Left lung (tissue), 10 donors: Measurements from ENCODE around the gene TPK1. TPM values are rescaled to one million over a fixed set of nuclear protein-coding genes. Genes with fewer than 3 reads are reported as not detected.

Source experiments
- ATAC-seq: fragments of 200-7000 bp; cut with Tn5 transposase; one replicate; pipeline ENCODE4 v1.9.1; 2020; ENCODE audit warnings: moderate library complexity
- DNase-seq, 4 donors: peaks; one replicate each; pipeline ENCODE4 v3.0.0-alpha.2; 2013 to 2020
- H3K27ac ChIP-seq, 2 donors: fragments of 200-600 bp; sonication (generic) in 1 of 2; one replicate each; pipeline versions ENCODE4 v1.5.0 to v1.8.0; 2020 to 2021
- H3K27me3 ChIP-seq, 2 donors: fragments of 200-600 bp; sonication (generic) in 1 of 2; one replicate each; pipeline versions ENCODE4 v1.5.0 to v1.8.0; 2020 to 2021
- H3K36me3 ChIP-seq, 2 donors: fragments of 200-600 bp; sonication (generic) in 1 of 2; one replicate each; pipeline versions ENCODE4 v1.5.0 to v1.8.0; 2020 to 2021
- H3K4me1 ChIP-seq, 2 donors: fragments of 200-600 bp; one replicate each; pipeline ENCODE4 v1.8.0; 2021
- H3K4me3 ChIP-seq, 2 donors: fragments of 200-600 bp; sonication (generic) in 1 of 2; one replicate each; pipeline versions ENCODE4 v1.5.0 to v1.8.0; 2020 to 2021; ENCODE audit warnings: mild to moderate bottlenecking in 1 of 2
- H3K9me3 ChIP-seq, 2 donors: fragments of 200-600 bp; sonication (generic) in 1 of 2; one replicate each; pipeline versions ENCODE4 v1.5.0 to v1.8.0; 2020 to 2021
- CTCF ChIP-seq, 2 donors: fragments of 200-600 bp; sonication (generic) in 1 of 2; IDR thresholded peaks; one replicate each; pipeline versions ENCODE4 v1.5.0 to v1.8.0; 2021; ENCODE audit warnings: antibody characterized with exemption in 2 of 2
- intact Hi-C, 2 donors: fragments of 100-400 bp; cut with DNase I; formaldehyde crosslinking; loops; one replicate each; pipeline versions ENCODE4 v1.11.2 to v1.14.2; 2022
- polyA plus RNA-seq, 6 donors: library from polyadenylated mRNA; unstranded; fragments of 120-200 nt; gene quantifications; one replicate each; pipeline ENCODE4 v1.2.1, GENCODE V29; 2013; ENCODE audit not compliant: insufficient read length in 6 of 6
- total RNA-seq, 2 donors: library from RNA; stranded (reverse); fragmentation: NEBNext Ultra II Directional; extraction: Animal tissue kit (Norgen Biotek cat#: 25700); gene quantifications; one replicate each; pipeline ENCODE4 v1.2.1, GENCODE V29; 2021
- donor health status: DM: no; HTN: yes; CAD: no.
- donor health status: DM: no; HTN: no; CAD: no.

The TPK1 gene
- total and polyA plus RNA-seq, 8 donors = 4.1 to 15.5 (median 4.8) TPM

- intact Hi-C loops = no loop called here
Measured at GRCh38 chr7:144759653-144760052, 76.2 kb downstream of the TPK1 start.

DNA sequence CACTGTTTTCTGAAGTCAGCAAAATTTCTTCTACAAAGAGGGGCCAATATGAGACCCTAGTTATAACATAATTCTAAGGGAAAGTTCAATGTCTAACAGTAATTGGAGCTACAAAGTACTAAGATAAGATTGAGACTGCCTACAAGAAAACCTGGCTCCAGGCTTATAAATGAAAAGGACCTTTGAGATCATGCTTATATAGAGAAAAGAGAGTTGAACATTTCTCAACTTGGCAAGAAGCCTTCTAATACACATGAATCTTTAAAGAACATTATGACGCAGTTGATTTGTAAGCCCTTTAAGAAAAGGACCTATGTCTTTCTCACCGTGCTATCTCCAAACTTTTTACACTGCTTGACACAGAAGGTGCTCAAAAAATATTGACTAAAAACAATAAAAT is 87.9 kb downstream of the TPK1 start:
- TF ChIP-seq CTCF (IDR thresholded peaks at IDR 0.05) = no peak
- no peak overlapping the region for H3K4me3 ChIP-seq
- DNase-seq = no peak
- no peaks in the 10 kb centered on the region for H3K4me1 ChIP-seq
- H3K27ac ChIP-seq = no peak overlapping the region
- H3K9me3 ChIP-seq = no peaks in the 10 kb centered on the region
- no peak for ATAC-seq
- no peaks in the 10 kb centered on the region for H3K27me3 ChIP-seq
- H3K36me3 ChIP-seq = no peaks in the 10 kb centered on the region
- intact Hi-C loops = no loop called here

More at GRCh38 chr7:144759653-144760052, 76.2 kb downstream of the TPK1 start:
- Histone ChIP-seq H3K27ac (no peak overlapping the region), H3K9me3 (no peaks in the 10 kb centered on the region), H3K27me3 (no peaks in the 10 kb centered on the region), H3K36me3 (no peaks in the 10 kb centered on the region), H3K4me3 (no peak overlapping the region), H3K4me1 (no peaks in the 10 kb centered on the region)
- ATAC-seq (no peak), DNase-seq (no peak)
- no peak for TF ChIP-seq CTCF (IDR thresholded peaks at IDR 0.05)

GRCh38 chr7:144738708-144739314 is 97.0 kb downstream of the TPK1 start:
- Histone ChIP-seq H3K27ac (no peak overlapping the region), H3K9me3 (no peaks in the 10 kb centered on the region), H3K27me3 (no peaks in the 10 kb centered on the region), H3K36me3 (no peaks in the 10 kb centered on the region), H3K4me1 (no peaks in the 10 kb centered on the region), H3K4me3 (no peak overlapping the region)
- TF ChIP-seq CTCF (IDR thresholded peaks at IDR 0.05) = peak; percentile 63 to 65
- DNase-seq (peak in 1 of 4 donors; percentile 28), ATAC-seq (peak; percentile 76)
- intact Hi-C loops = no loop called here

DNA sequence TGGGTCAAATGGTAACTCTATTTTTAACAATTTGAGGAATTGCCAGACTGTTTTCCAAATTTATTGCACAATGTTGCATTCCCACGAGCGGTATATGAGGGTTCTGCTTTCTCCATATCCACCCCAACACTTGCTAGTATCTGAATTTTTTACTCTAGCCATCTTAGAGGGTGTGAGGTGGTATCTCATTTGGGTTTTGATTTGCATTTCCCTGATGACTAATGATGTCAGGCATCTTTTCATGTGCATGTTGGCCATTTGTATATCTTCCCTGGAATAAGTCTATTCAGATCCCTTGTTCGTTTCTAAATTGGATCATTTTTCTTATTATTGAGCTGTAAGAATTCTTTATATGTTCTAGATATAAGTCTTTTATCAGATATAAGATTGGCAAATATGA is 97.7 kb downstream of the TPK1 start:
- no peak for TF ChIP-seq CTCF (IDR thresholded peaks at IDR 0.05)
- no peaks in the 10 kb centered on the region for H3K36me3 ChIP-seq
- no peak overlapping the region for H3K4me3 ChIP-seq
- no peak overlapping the region for H3K27ac ChIP-seq
- no peaks in the 10 kb centered on the region for H3K4me1 ChIP-seq
- H3K27me3 ChIP-seq = no peaks in the 10 kb centered on the region
- H3K9me3 ChIP-seq = no peaks in the 10 kb centered on the region
- DNase-seq = no peak
- ATAC-seq = no peak
- intact Hi-C loops = no loop called here

DNA sequence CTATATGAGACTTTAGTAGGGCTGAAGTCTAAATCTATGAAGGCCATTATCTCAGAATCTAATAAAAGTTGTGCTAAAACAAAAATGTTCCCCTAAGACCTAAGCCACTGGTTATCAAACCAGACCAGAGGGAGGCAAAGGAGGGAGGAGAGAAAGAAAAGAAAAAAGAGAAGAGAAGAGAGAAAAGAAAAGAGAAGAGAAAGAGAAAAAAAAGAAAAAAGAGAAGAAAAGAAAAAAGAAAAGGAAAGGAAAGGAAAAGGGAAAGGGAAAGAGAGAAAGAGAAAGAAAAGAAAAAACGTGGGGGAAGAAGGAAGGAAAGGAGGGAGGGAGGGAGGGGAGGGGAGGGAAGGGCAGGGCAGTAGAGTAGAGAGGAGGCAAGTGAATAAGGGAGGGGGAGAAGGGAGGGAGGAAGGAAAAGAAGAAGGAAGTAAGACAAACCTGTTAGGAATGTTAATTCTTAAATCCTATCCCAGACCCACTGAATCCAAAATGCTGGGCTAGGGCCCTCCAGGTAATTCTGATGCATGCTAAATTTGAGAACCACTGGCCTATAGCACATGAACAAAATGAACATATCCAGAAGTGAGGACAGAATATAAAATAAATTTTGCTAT is 98.9 kb downstream of the TPK1 start:
- Histone ChIP-seq H3K9me3 (no peaks in the 10 kb centered on the region), H3K27me3 (no peaks in the 10 kb centered on the region), H3K4me3 (no peak overlapping the region), H3K4me1 (no peaks in the 10 kb centered on the region), H3K36me3 (no peaks in the 10 kb centered on the region), H3K27ac (no peak overlapping the region)
- intact Hi-C loops = no loop called here
- TF ChIP-seq CTCF (IDR thresholded peaks at IDR 0.05) = no peak
- no peak for ATAC-seq
- no peak for DNase-seq
